Mucosa of rectum (tissue), 2 donors: ENCODE results near the gene SSTR4.

Source experiments
- H3K27ac ChIP-seq, 2 donors: one replicate each; pipeline ENCODE4 v1.7.0; 2013; ENCODE audit warnings: inconsistent platforms in 2 of 2, low read depth in 2 of 2, low read length in 2 of 2
- H3K27me3 ChIP-seq, 2 donors: one replicate each; pipeline ENCODE4 v1.7.0; 2013; ENCODE audit warnings: low read length in 2 of 2; ENCODE audit not compliant: control insufficient read depth in 2 of 2, insufficient read depth in 2 of 2
- H3K36me3 ChIP-seq, 2 donors: one replicate each; pipeline ENCODE4 v1.7.0; 2013; ENCODE audit warnings: low read length in 2 of 2; ENCODE audit not compliant: control insufficient read depth in 2 of 2, insufficient read depth in 2 of 2
- H3K4me1 ChIP-seq, 2 donors: one replicate each; pipeline ENCODE4 v1.7.0; 2013; ENCODE audit warnings: low read length in 2 of 2, mild to moderate bottlenecking in 1 of 2; ENCODE audit not compliant: control insufficient read depth in 2 of 2, insufficient read depth in 2 of 2
- H3K4me3 ChIP-seq, 2 donors: one replicate each; pipeline ENCODE4 v1.7.0; 2013; ENCODE audit warnings: low read length in 2 of 2
- H3K9ac ChIP-seq, 2 donors: one replicate each; pipeline ENCODE4 v1.7.0; 2013; ENCODE audit warnings: low read length in 2 of 2, low read depth in 1 of 2, mild to moderate bottlenecking in 1 of 2
- H3K9me3 ChIP-seq, 2 donors: one replicate each; pipeline ENCODE4 v1.7.0; 2013; ENCODE audit warnings: low read length in 2 of 2; ENCODE audit not compliant: control insufficient read depth in 2 of 2
- donor health status: healthy.
- donor health status: Normal muscosa, but diverticular disease.

The SSTR4 gene

GRCh38 chr20:23003881-23004460, 31.1 kb upstream of the SSTR4 start:
- H3K4me1 ChIP-seq: no peaks in the 10 kb centered on the region
- H3K36me3 ChIP-seq: no peaks in the 10 kb centered on the region
- no peaks in the 10 kb centered on the region for H3K27me3 ChIP-seq
- no peak overlapping the region for H3K27ac ChIP-seq
- no peak overlapping the region for H3K4me3 ChIP-seq
- no peak overlapping the region for H3K9ac ChIP-seq
- H3K9me3 ChIP-seq: no peaks in the 10 kb centered on the region

GRCh38 chr20:23005776-23006175, 29.3 kb upstream of the SSTR4 start:
- Histone ChIP-seq H3K9ac (no peak overlapping the region), H3K27me3 (no peaks in the 10 kb centered on the region), H3K4me3 (no peak overlapping the region), H3K27ac (no peak overlapping the region), H3K36me3 (no peaks in the 10 kb centered on the region), H3K4me1 (no peaks in the 10 kb centered on the region), H3K9me3 (no peaks in the 10 kb centered on the region)

- no peak overlapping the region for H3K9ac ChIP-seq
- no peaks in the 10 kb centered on the region for H3K4me1 ChIP-seq
- no peaks in the 10 kb centered on the region for H3K36me3 ChIP-seq
- H3K4me3 ChIP-seq: no peak overlapping the region
- no peak overlapping the region for H3K27ac ChIP-seq
- H3K9me3 ChIP-seq: no peaks in the 10 kb centered on the region
- no peaks in the 10 kb centered on the region for H3K27me3 ChIP-seq
These were observed 27.6 kb upstream of the SSTR4 start for GRCh38 chr20:23007462-23007861.

GRCh38 chr20:23007886-23008655, 27.0 kb upstream of the SSTR4 start:
- Histone ChIP-seq H3K9me3 (no peaks in the 10 kb centered on the region), H3K27me3 (no peaks in the 10 kb centered on the region), H3K4me3 (no peak overlapping the region), H3K9ac (no peak overlapping the region), H3K36me3 (no peaks in the 10 kb centered on the region), H3K27ac (no peak overlapping the region), H3K4me1 (no peaks in the 10 kb centered on the region)

GRCh38 chr20:23008667-23009066, 26.4 kb upstream of the SSTR4 start:
- no peak overlapping the region for H3K27ac ChIP-seq
- H3K9ac ChIP-seq: no peak overlapping the region
- H3K27me3 ChIP-seq: no peaks in the 10 kb centered on the region
- H3K4me1 ChIP-seq: no peaks in the 10 kb centered on the region
- no peaks in the 10 kb centered on the region for H3K36me3 ChIP-seq
- H3K9me3 ChIP-seq: no peaks in the 10 kb centered on the region
- H3K4me3 ChIP-seq: no peak overlapping the region

GRCh38 chr20:23009636-23010035, 25.5 kb upstream of the SSTR4 start:
- Histone ChIP-seq H3K4me1 (no peaks in the 10 kb centered on the region), H3K4me3 (no peak overlapping the region), H3K27me3 (no peaks in the 10 kb centered on the region), H3K36me3 (no peaks in the 10 kb centered on the region), H3K9ac (no peak overlapping the region), H3K9me3 (no peaks in the 10 kb centered on the region), H3K27ac (no peak overlapping the region)

GRCh38 chr20:23010096-23010495, 25.0 kb upstream of the SSTR4 start:
- Histone ChIP-seq H3K9ac (no peak overlapping the region), H3K27me3 (no peaks in the 10 kb centered on the region), H3K4me3 (no peak overlapping the region), H3K36me3 (no peaks in the 10 kb centered on the region), H3K9me3 (no peaks in the 10 kb centered on the region), H3K4me1 (no peaks in the 10 kb centered on the region), H3K27ac (no peak overlapping the region)

- H3K4me3 ChIP-seq: no peak overlapping the region
- no peaks in the 10 kb centered on the region for H3K36me3 ChIP-seq
- no peak overlapping the region for H3K27ac ChIP-seq
- no peaks in the 10 kb centered on the region for H3K4me1 ChIP-seq
- no peaks in the 10 kb centered on the region for H3K9me3 ChIP-seq
- no peak overlapping the region for H3K9ac ChIP-seq
- no peaks in the 10 kb centered on the region for H3K27me3 ChIP-seq
These were observed 23.9 kb upstream of the SSTR4 start for GRCh38 chr20:23011008-23011721.

- no peak overlapping the region for H3K27ac ChIP-seq
- no peaks in the 10 kb centered on the region for H3K9me3 ChIP-seq
- no peak overlapping the region for H3K9ac ChIP-seq
- H3K36me3 ChIP-seq: no peaks in the 10 kb centered on the region
- H3K27me3 ChIP-seq: no peaks in the 10 kb centered on the region
- H3K4me3 ChIP-seq: no peak overlapping the region
- H3K4me1 ChIP-seq: no peaks in the 10 kb centered on the region
These were observed 21.7 kb upstream of the SSTR4 start for GRCh38 chr20:23013429-23013828.

GRCh38 chr20:23017516-23017915, 17.6 kb upstream of the SSTR4 start:
- no peak overlapping the region for H3K4me3 ChIP-seq
- no peaks in the 10 kb centered on the region for H3K27me3 ChIP-seq
- H3K27ac ChIP-seq: no peak overlapping the region
- no peaks in the 10 kb centered on the region for H3K4me1 ChIP-seq
- no peak overlapping the region for H3K9ac ChIP-seq
- H3K36me3 ChIP-seq: no peaks in the 10 kb centered on the region
- no peaks in the 10 kb centered on the region for H3K9me3 ChIP-seq
